ES-I3 (cell line): ENCODE data around the gene SS18.
"Not testable (repeated sequence)": the region's sequence is repeated elsewhere in the genome, so short reads cannot be mapped to it uniquely, and the experiment has no call there.

Experiments used
- H3K36me3 ChIP-seq: 2 replicates; pipeline ENCODE4 v1.6.1; 2013; ENCODE audit warnings: mild to moderate bottlenecking, low read length, control low read depth, moderate library complexity; ENCODE audit not compliant: insufficient read depth
- H3K4me1 ChIP-seq: 2 replicates; pipeline ENCODE4 v1.6.1; 2013; ENCODE audit warnings: mild to moderate bottlenecking, control low read depth, low read length; ENCODE audit not compliant: insufficient read depth
- H3K9ac ChIP-seq: 2 replicates; pipeline ENCODE4 v1.6.1; 2013; ENCODE audit warnings: low read depth, mild to moderate bottlenecking, low read length, moderate library complexity
- H3K9me3 ChIP-seq: 2 replicates; pipeline ENCODE4 v1.6.1; 2013; ENCODE audit warnings: mild to moderate bottlenecking, low read length, moderate library complexity; ENCODE audit not compliant: control insufficient read depth, insufficient read depth

The SS18 gene, protein sequence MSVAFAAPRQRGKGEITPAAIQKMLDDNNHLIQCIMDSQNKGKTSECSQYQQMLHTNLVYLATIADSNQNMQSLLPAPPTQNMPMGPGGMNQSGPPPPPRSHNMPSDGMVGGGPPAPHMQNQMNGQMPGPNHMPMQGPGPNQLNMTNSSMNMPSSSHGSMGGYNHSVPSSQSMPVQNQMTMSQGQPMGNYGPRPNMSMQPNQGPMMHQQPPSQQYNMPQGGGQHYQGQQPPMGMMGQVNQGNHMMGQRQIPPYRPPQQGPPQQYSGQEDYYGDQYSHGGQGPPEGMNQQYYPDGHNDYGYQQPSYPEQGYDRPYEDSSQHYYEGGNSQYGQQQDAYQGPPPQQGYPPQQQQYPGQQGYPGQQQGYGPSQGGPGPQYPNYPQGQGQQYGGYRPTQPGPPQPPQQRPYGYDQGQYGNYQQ

DNA sequence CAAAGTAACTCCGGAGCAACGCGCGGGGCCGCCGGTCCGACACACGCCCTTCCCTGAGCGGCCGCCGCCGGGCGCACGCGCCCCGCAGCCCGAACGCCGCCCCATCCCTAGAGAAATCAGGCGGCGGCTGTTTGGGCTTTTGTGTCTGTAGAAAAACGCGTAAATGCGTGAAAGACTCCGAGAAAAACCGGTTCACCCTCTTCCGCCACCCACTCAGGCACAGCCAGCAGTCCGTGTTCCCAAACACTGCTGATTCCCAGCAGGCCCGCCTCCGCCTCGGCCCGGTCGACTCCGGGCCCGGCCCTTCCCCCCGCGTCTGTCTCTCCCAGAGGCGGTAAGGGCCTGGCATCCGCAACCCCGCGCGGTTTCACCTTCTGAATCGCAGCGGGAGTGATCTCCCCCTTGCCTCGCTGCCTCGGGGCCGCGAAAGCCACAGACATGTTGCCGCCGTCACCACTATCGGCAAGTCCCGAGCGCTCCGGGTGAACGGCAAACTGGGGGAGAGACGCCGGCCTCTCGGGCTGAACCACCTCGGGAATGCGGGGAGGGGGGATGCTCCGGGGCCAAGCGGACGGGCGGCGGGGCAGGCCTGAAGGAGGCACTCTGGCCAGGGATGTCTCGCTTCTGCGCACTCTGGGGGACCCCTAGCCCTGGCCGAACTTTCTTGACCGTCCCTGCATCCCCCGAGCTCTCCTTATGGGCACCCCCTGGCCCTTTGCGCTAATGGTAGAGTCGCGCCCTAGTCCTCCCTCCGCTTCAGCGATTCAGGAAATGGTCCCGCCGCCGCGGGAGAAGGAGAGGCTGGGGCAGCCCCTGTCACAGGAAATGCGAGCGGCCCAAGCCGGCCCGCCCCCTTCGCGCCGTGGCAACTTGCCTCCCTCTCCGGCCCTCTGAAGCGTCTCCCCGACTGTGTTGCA is at the start of gene SS18:
Gene SS18, minus strand, starts transcription at position 484 of the 917 bp plus-strand sequence. Its CDS starts 44 bp downstream, at position 440.
- H3K9ac ChIP-seq: peak within 1 kb of the TSS; percentile 94
- no peaks in the 10 kb centered on the region for H3K9me3 ChIP-seq
- no peaks in the 10 kb centered on the region for H3K4me1 ChIP-seq
- no peaks in the 10 kb centered on the region for H3K36me3 ChIP-seq

DNA sequence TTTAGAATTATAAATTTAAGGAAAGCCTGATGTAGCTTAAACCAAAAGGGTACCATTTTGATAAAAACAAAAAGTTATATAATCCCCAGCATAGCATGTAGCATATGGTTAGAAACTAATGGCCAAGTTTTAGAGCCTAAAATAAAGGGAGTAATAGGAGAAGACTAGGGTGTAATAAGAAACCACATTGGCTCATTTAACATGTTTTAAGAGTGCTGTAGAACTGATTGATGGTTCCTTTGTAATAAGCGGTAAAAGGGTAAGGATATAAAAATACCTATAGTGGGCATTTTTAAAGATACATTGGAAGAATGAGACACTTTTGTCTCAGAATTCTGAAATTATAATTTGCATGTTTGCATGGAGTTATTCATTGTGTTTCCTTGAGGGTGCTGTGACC is 45.1 kb upstream of the SS18 start:
- H3K36me3 ChIP-seq: no peaks in the 10 kb centered on the region
- no peaks in the 10 kb centered on the region; the same call in 1 of the 2 replicates for H3K9me3 ChIP-seq
- no peaks in the 10 kb centered on the region for H3K4me1 ChIP-seq
- no peak overlapping the region for H3K9ac ChIP-seq

DNA sequence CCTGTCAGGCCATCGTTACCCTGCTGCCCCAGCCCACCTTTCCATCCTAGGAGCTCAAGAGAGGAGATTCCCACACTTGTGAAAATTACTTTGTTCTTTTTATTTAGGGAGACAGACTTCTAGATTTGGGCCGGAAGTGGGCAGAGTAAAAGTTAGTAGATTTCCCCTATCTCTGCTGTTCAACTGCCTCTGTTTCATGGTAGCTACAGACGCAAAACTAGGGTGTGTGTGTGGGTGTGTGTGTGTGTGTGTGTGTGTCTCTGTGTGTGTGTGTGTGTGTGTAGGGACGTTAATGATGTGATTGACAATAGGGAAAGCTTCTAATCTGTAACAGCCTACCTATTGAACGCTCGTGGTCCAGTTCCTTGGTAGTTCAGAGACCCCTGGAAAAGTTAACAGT is 43.7 kb upstream of the SS18 start:
- no peaks in the 10 kb centered on the region for H3K4me1 ChIP-seq
- no peak overlapping the region; the same call in 1 of the 2 replicates for H3K9ac ChIP-seq
- H3K36me3 ChIP-seq: no peaks in the 10 kb centered on the region
- no peaks in the 10 kb centered on the region for H3K9me3 ChIP-seq

DNA sequence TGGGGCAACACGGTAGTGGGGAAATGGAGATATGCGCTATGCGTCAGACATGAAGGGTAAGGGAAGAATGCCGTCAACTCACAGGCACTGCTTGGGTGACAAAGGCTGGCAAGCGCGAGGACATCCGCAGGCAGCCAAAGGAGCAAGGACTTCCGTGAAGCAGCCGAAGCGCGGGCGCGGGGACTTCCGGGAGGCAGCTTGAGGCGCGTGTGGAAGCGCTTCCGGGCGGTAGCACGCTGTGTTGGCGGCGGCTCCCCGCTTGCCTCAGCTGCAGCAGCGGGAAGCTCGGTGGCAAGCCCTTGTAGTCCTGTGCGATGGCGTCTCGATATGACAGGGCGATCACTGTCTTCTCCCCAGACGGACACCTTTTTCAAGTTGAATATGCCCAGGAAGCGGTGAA is 43.2 kb upstream of the SS18 start, which contains the start of gene PSMA8:
Gene PSMA8, plus strand, starts transcription at position 218 of the 400 bp plus-strand sequence. Its CDS starts 97 bp downstream, at position 315.
- Histone ChIP-seq H3K9ac (no peak within 1 kb of the TSS; the same call in 1 of the 2 replicates), H3K36me3 (no peaks in the 10 kb centered on the region), H3K4me1 (no peaks in the 10 kb centered on the region), H3K9me3 (no peaks in the 10 kb centered on the region)

DNA sequence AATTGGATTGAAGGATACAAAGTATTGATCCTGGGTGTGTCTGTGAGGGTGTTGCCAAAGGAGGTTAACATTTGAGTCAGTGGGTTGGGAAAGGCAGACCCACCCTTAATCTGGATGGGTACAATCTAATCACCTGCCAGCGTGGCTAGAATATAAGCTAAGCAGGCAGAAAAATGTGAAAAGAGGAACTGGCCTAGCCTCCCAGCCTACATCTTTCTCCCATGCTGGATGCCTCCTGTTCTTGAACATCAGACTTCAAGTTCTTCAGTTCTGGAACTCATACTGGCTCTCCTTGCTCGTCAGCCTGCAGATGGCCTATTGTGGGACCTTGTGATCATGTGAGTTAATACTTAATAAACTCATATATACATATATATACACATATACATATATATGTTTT is 37.8 kb upstream of the SS18 start:
- H3K36me3 ChIP-seq, H3K9me3 ChIP-seq, H3K9ac ChIP-seq, H3K4me1 ChIP-seq: not testable (repeated sequence)

DNA sequence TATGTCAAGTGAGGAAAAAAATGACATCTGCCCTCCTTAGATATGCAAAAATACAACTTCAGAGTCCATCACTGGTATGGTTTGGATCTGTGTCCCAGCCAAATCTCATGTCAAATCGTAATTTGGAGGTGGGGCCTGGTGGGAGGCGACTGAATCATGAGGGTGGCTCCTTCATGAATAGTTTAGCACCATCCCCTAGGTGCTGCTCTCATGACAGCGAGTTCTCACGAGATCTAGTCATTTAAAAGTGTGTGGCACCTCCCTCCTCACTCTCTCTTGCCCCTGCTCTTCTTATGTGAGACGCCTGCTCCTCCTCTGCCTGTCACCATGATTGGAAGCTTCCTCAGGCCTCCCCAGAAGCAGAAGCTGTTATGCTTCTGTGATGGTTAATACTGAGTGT is 37.4 kb upstream of the SS18 start:
- no peaks in the 10 kb centered on the region for H3K36me3 ChIP-seq
- no peaks in the 10 kb centered on the region for H3K9me3 ChIP-seq
- no peak overlapping the region for H3K9ac ChIP-seq
- H3K4me1 ChIP-seq: no peaks in the 10 kb centered on the region

DNA sequence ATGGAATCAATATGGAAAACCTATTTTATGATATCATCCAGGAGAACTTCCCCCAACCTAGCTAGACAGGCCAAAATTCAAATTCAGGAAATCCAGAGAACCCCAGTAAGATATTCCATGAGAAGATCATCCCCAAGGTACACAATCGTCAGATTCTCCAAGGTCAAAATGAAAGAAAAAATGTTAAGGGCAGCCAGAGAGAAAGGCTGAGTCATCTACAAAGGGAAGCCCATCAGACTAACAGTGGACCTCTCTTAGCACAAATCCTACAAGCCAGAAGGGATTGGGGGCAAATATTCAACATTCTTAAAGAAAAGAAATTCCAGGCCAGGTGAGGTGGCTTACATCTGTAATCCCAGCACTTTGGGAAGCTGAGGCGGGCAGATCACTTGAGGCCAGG is 31.6 kb upstream of the SS18 start:
- H3K36me3 ChIP-seq, H3K9ac ChIP-seq, H3K4me1 ChIP-seq, H3K9me3 ChIP-seq: not testable (repeated sequence)

DNA sequence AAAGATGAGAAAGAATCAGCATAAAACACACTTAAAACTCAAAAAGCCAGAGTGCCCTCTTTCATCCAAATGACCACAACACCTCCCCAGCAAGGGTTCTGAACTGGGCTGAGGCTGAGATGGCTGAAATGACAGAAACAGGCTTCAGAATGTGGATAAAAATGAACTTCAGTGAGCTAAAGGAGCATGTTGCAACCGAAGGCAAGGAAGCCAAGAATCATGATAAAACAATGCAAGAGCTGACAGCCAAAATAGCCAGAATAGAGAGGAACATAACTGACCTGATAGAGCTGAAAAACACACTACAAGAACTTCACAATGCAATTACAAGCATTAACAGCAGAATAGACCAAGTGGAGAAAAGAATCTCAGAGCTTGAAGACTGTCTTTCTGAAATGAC is 31.1 kb upstream of the SS18 start:
- no peaks in the 10 kb centered on the region for H3K4me1 ChIP-seq
- no peak overlapping the region for H3K9ac ChIP-seq
- H3K36me3 ChIP-seq: no peaks in the 10 kb centered on the region
- no peaks in the 10 kb centered on the region; the same call in 1 of the 2 replicates for H3K9me3 ChIP-seq

DNA sequence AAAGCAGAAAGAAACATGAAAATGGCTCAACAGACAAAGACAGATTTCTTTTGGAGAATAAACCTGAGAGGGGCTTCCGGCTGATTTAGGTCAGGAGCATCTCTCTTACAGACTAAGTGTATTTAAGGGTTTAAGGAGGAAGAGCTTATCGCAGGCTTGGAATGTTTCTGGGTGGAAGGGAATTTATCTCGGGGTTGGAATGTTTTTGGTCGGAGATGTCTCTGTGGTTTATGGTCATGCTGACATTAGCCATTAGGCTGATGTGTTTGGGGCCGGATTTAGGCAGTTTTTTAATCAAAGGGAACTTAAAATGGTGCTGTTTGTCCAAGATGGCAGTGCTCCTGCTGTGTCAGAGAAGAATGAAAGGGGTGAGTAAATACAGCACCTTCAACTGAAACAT is 28.8 kb upstream of the SS18 start:
- Histone ChIP-seq H3K4me1 (no peaks in the 10 kb centered on the region), H3K36me3 (no peaks in the 10 kb centered on the region), H3K9me3 (no peaks in the 10 kb centered on the region; the same call in 1 of the 2 replicates), H3K9ac (no peak overlapping the region)

DNA sequence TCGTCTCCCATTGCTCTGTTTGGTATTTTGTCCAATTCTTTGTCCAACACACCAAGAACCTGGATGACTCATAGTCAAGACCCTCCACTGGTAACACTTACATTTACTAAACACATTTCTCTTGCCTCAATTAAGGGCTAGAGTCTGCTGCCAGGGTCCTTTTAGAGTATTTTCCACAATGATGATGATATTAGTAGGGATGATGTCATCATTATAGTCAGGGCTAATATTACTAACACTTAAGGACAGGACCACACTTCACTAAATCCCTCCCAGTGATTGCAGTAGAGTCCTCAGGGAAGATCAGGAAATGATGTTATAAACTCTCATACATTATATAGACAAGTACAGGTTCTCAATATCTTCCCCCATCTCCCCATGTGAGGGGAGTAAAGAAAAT is 13.6 kb upstream of the SS18 start:
- H3K9ac ChIP-seq: no peak overlapping the region
- no peaks in the 10 kb centered on the region for H3K9me3 ChIP-seq
- H3K4me1 ChIP-seq: no peaks in the 10 kb centered on the region
- H3K36me3 ChIP-seq: no peaks in the 10 kb centered on the region

DNA sequence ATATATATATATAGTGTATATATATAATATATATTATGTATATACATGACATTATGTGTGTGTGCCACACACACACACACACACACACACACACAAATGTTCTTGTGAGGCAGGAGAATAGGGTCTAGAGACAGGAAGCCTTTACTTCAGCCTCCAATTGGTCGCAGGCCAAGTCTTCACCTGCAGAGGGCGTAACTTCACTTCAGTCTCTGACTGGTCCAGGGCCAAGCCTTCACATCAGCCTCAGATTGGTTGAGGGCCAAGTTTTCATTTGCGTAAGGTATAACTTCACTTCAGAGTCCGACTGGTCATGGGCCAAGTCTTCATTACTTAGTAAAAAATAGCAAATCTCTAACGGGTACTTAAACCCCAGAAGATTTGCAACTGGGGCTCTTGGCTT is 13.2 kb upstream of the SS18 start:
- Histone ChIP-seq H3K9me3 (no peaks in the 10 kb centered on the region), H3K9ac (no peak overlapping the region), H3K36me3 (no peaks in the 10 kb centered on the region), H3K4me1 (no peaks in the 10 kb centered on the region)

DNA sequence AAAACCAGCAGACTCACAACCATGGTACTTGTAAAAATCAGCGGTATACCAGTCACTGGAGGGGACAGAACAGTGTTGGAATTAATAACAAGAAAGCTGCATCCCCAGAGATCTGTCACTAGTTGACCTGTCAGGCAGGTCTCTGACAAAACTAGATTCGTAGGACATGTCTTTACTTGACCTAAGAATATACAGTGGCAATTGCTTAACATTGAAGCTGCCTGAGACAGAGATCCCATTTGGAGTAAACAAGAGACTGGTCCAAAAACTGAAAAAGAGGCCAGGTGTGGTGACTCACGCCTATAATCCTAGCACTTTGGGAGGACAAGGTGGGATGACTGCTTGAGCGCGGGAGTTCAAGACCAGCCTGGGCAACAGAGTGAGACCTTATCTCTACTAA is 7.2 kb upstream of the SS18 start:
- Histone ChIP-seq H3K9me3 (peaks cover 5% of the 10 kb centered on the region), H3K36me3 (no peaks in the 10 kb centered on the region), H3K4me1 (no peaks in the 10 kb centered on the region), H3K9ac (no peak overlapping the region)

DNA sequence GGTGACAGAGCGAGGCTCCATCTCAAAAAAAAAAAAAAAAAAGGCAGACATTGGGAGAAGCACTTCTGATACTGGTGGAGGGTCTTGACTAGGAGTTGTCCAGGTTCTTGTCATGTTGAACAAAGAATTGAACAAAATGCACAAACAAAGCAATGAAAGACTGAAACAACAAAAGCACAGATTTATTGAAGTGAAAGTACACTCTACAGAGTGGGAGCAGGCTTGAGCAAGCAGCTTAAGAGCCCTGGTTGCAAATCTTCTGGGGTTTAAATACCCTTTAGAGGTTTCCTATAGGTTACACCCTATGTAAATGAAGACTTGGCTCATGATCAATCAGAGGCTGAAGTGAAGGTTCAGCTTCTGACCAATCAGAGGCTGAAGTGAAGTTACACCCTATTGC is 6.4 kb upstream of the SS18 start:
- peaks cover 5% of the 10 kb centered on the region for H3K9me3 ChIP-seq
- no peaks in the 10 kb centered on the region for H3K36me3 ChIP-seq
- no peaks in the 10 kb centered on the region for H3K4me1 ChIP-seq
- no peak overlapping the region for H3K9ac ChIP-seq

DNA sequence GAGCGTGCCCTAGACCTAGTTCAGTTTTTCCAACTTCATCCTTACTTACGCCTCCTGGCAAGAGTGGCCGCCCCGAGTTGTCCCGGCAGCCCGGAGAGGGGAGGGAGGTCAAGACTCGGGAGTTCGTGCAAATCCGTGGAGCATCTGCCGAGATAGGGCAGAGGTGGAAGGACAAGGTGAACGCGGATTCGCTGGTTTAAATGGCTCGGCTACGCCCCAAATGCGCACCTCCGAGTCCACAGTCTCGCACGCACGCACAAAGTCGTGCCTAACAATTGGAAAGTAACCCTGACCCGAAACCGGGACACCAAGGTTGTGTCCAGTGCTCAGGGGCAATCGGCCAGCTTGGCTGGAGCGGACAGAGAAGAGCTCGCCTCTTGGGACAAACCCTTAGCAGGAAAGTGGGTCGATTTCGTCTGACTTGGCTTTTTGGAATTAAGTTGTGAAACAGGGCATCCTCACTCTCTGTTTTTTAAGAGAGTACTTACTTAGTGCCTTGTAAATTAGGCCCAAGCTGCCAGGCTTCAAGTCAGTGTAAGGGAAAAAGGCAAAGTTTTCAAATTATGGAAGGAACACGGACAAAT is 726 bp upstream of the SS18 start:
- H3K4me1 ChIP-seq: no peaks in the 10 kb centered on the region
- H3K9me3 ChIP-seq: no peaks in the 10 kb centered on the region
- H3K36me3 ChIP-seq: no peaks in the 10 kb centered on the region
- peak overlapping the region; percentile 94 for H3K9ac ChIP-seq
